ENCODE measurements around the gene TRIM27.

GRCh38 chr6:28948782-28949486, 25.1 kb upstream of the TRIM27 start:
- TF ChIP-seq ARNTL (CRISPR knock-in tag; IDR thresholded peaks at IDR 0.05; ENCODE audit: borderline replicate concordance, low read depth) (no peak), ZFP3 (CRISPR knock-in tag; IDR thresholded peaks at IDR 0.05) (no peak), TCF4 (CRISPR knock-in tag; IDR thresholded peaks at IDR 0.05; ENCODE audit: borderline replicate concordance) (no peak), ZNF565 (CRISPR knock-in tag; conservative IDR thresholded peaks at IDR 0.05; ENCODE audit: low read depth) (no peak)
